GM19324 (cell line): ENCODE results near the gene STX16.

ENCODE experiments used
- ATAC-seq: cut with Tn5 transposase; IDR thresholded peaks from one replicate; pipeline ENCODE4 v1.9.1; 2021; ENCODE audit warnings: mild to moderate bottlenecking, moderate library complexity; ENCODE audit not compliant: unreplicated experiment, low FRiP score

STX16 gene

DNA sequence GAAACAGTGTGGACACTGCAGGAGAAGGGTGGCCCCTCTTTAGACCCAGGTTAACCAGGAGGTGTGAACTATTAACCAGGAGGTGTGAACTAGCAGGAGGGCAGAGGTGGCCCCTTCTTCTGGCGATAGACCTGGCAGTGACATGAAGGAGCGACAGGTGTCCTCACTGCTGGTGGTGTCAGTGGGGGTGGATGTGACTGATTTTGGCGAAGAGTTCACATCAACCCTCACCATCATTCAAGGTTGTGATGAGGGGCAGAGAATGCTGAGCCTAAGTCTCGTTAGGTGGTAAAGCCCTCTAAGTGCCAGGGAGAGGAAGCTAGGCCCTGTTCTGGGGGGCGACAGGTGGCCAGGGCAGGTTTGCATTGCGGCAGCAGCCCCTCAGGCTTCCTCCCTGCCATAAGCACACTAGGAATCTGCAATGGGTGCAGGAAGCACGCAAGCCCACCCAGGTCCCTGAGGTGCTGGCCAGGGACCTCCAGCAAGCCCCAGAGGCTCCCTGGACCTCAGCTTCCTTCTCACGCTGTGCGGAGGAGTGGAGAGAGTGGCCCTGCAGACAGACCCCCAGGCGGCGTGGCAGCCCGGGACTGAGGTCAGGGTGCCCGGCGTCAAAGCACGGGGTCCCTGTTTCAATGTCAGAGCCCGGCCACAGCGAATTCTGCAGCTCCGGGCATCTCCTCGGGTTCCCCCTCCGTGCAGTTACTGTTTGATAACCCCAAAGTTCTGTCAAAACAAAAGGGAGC lies 55.2 kb downstream of the STX16 start:
- ATAC-seq = no peak

DNA sequence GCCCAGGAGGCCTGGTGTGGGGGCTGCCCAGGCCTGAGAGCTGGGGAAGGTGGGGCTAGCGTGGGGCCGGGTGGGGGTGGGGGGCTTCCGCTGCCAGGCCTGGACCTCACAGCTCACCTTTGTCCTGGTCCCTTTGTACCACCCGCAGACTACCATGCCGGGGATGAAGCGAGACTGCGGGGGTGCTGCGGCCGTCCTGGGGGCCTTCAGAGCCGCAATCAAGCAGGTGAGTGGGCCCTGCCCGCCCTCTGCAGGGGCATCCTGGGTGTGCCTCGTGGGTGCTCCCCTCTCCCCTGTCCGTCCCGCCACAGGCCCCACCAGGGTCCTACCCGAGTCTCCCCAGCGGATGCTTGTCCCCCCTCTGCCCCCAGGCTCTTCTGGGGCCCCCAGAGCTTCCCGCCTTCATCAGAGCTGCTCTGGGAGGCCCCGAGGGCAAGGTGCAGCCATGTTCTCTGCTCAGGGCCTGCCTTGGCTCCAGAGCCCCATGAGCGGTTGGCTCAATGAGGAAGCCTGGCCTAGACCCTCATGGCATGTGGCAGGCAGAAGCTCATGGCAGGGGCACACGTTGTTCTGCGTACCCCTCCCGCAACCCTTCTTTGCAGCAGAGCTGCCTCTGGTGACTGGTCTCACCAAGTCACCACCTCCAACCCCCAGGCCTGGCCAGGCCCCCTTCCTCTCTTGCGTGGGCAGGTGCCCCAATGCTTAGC lies 56.0 kb downstream of the STX16 start:
- ATAC-seq = no peak

DNA sequence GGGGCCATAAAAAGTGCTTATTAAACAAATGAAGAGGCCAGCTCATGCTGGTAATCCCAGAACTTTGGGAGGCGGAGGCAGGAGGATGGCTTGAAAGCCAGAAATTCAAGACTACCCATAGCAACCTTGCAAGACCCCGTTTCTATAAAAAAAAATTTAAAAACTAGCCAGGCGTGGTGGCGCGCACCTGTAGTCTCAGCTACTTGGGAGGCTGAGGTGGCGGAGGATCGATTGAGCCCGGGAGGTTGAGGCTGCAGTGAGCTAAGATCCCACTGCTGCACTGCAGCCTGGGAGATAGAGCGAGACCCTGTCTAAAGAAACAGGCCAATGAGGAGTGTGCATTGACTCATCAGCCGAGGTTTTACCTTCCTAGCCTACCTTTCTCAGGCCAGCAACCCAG lies 56.7 kb downstream of the STX16 start:
- no peak for ATAC-seq

DNA sequence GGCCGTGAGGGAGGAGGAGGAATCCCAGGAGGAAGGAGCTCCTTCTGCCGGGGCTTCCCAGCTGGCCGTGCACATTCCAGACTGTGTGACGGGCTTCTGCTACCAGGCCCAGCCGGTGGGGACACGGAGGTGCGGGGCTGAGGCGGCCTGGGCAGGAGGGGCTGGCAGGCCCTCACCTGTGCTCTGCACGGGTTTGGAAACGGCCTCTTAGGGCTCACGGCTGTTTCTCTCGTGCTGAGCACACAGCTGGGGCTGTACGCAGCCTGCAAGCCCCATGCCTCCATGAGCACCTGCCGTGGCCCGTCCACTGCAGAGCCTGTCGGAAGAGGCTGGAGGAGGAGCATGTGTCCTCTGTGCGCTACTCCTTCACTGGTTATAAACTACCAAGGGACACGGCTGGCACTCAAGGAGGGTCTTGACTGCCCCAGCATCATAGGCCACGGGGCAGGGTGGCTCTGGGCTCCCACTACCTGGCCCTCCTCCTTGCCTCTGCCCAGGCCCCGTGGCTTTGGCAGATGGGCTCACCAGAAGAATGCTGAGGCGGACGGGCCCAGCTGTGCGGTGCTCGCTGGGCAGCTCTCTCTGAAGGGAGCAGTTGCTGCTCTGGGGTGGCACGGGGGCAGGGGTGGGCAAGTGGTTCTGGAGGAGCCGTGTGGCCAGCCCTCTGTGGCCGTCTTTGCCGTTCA lies 57.3 kb downstream of the STX16 start:
- no peak for ATAC-seq

DNA sequence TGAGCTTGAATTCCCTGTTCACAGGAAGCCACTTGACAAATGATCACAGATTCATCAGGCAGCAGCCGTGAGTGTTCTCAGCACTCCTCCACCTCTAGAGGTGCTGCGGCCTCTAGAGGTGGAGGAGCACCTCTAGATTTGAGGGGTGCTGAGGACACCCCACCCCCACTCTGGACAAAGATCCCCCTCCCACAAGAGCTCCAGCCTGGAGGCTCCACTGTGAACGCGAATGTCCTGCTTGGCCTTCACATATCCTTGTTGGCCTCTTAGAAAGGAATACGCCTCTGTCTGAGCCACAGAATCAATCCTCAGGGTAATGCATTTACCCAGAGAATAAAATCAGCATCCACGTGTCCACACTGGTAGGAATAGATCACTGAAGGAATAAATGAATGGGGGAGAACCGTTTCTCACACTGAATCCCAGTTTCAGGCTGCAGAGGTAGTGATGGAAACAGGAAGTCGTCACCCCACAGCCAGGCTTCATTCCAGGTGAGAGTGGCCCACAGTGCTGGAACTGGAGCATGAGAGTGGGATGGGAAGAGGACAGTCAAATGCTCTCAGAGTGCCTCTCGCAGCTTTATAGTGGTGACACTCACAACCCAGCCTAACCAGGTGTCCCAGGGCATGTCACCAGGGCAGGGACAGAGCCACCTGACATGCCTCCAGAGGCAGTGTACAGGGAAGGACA lies 58.1 kb downstream of the STX16 start:
- no peak for ATAC-seq

DNA sequence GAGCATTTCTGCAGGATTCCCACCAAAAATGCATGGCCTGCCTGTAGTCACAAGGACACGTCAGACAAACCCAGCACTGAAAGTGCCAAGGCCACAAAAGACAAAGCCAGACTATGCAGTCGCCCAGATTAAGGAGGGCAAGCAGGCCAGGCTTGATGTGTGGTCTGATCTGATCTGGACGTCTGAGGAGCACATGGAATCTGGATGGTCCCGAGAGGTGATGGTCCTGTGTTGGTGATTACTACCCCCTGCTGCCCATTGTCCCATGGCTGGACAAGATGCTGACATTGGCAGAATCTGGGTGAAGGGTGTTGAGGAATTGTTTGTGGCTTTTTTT lies 58.6 kb downstream of the STX16 start:
- no peak for ATAC-seq

DNA sequence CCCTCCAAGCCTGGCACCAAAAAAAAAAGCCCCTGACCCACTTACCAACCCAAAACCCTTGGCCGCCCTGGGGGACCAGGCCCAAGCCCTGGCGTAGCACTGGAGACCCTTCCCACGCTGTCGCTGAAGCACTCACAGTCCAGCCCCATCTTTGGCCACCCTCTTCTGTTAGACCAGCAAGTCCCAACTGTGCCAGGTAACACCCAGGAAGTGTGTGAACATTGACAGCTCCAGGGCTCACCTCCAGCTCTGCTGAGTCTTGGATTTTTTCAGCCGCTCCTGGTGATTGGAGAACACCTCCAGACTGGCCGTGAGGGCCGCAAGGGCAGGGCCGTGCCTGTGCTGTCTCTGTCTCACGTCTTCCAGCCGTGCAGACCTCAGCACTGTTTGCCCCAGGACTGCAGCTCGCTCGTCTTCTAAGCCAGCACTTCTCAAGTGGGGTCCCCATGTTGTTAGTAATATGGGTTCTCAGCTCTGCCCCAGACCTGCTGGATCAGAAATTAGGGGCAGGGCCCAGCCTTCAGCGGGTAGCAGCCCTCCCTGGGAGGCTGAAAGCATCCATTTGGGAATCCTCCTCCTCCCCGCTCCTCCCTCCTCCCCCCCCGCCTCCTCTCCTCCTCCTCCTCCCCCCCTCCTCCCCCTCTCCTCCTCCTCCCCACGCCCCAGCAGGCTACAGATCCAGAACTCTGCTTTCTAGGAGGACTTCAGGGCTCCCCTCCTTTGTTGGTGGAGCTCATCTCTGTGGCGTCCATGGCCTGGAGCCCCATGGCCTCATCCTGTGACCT lies 59.6 kb downstream of the STX16 start:
- no peak for ATAC-seq

DNA sequence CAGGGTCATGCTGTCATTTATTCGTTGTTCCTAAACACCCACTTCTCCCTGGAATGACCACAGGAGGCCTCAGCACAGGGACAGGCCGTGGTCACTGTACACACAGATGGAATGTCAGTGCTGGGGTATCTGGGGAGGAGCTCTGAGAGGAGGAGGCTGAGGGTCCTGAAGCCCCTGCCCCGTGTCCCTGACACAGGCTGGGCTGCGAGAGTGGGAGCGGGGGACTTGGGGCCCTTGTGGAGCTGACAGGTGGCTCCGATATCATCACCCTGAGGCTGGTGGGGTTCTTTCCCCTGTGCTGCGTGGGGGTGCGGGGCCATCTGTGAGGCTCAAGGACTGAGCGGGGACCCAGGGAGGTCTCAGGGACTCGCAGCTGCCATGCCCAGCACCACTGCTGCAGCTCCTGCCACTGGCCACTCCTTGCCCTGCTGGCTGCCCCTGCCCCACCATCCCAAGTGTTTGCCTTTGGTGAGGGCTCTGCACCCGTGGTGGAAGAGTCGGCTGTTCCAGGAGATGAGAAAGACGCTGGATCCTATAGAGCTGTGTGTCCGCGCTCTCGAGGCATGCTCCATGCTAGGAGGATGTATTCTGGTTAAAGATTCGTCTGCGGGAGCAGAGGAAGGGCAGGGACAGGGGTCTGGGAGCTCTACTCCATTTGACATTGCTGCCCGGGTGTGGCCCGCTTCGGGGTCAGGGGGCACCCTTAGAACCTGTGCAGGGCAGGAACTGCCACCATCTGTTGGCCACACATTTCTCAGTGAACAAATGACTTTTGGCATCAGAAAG lies 60.4 kb downstream of the STX16 start:
- ATAC-seq = no peak

DNA sequence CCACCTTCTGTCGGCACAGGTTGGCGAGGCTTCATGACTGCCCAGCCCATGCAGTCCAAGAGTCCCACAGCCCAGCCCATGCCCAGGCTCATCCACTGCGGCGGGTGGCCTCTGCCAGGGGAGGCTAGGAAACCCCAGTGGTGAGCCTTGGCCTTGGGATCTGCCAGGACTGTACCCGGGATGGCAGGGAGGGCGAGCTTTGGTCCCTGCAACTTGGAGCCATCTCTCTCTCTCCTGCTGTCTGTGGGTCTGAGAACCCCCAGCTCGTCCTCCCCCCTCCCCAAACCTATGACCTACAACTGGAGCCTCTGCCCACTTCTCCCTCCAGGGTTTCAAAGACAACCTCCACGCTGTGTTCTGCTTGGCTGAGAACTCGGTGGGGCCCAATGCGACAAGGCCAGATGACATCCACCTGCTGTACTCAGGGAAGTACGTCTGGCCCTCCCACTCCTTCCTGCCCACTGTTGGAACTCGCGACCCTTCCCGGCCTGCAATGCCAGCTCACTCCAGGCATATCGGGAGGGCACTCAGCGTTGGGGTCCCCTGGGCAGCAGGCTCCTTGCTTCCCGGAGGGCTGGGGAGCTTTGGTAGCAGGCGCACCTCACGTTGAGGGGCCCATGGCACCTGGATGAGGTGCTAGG lies 61.2 kb downstream of the STX16 start:
- no peak for ATAC-seq

DNA sequence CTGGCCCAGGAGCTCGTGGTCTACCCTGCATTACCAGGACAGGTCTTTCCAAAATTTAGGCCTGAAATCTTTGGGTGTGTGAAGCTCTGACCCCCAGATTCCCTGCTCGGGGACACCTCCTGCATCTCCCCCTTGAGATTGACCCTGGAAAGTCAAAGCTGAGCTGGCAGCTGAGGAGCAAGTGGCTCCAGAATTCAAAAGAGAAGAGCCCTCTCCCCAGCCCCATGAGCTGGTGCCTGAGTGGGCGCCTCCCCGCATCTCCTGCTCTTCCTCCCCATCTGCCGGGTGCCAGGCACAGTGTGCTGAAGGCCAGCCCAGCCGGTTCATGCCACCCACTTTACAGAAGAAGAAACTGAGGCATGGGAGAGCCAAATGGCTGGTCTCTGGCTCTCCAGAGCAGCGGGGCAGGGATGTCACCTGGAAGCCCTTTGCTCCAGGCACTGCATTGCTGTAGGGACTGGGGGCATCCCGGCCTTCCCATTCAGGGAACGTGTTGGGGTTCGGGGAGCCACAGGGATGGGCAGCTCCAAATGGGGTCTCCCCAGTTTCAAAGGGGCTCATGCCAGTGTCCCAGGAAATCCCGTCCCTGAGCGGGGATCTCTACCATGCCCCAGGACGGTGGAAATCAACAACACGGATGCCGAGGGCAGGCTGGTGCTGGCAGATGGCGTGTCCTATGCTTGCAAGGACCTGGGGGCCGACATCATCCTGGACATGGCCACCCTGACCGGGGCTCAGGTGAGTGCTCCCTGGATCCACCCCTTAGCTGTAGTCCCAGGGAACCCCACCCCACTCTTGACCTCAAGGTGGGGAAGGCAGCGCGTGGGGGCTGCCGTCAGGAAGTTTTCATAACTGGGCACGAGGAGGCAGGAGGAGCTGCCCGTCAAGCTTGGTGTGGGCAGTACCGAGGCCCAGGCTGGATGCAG lies 62.0 kb downstream of the STX16 start:
- ATAC-seq = no peak

DNA sequence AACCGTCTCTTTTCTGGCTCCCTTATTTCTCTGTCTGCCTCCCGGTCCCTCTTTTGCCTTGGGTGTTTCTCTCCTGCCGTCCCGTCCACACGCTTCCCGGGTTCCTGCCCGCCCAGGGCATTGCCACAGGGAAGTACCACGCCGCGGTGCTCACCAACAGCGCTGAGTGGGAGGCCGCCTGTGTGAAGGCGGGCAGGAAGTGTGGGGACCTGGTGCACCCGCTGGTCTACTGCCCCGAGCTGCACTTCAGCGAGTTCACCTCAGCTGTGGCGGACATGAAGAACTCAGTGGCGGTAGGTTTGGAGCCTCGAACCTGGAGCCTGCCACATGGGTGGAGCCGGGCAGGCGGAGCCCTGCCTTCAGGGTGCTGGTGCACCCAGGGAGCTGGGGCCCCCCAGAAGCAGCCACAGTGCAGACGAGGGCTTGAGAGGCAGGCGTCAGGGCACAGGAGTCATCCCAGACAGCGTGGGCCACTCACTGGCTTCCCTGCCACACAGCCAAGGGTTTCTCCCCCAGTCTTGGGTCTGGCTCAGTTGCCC lies 62.8 kb downstream of the STX16 start:
- ATAC-seq = no peak

DNA sequence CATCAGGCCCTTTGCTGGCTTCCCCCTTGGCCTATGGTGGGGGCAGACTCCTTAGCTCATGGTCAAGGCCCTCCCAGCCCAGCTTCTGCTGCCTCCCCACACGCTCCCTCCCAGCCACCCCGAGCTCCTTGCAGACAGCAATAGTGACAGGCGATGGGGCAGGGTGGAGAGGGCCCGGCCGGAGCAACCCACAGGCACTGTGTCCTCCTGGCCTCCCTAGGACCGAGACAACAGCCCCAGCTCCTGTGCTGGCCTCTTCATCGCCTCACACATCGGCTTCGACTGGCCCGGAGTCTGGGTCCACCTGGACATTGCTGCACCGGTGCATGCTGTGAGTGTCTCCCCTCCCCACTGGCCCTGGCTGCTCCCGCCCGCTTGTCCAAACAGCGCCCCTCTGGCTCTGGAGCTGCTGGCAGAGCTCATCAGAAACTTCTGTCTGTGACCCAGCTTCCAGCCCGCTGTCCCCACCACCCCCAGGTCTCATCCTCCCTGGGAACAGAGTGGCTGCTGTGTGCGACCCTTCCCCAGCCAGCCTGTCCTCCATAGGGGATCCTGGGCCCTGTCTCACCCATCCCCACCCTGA lies 63.3 kb downstream of the STX16 start:
- no peak for ATAC-seq

DNA sequence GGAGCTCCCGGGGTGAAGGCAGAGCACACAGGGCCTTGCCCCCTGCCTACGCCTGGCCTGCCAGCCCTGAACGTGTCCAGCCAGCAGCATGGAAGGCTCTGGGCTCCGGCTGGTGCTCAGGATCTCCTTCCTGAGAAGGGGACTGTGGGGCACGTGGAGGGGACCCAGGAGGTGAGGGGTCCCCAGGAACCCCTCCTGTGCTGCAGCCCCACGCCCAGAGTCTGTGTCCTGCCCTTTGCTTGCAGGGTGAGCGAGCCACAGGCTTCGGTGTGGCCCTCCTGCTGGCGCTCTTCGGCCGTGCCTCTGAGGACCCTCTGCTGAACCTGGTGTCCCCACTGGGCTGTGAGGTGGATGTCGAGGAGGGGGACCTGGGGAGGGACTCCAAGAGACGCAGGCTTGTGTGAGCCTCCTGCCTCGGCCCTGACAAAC lies 63.9 kb downstream of the STX16 start:
- no peak for ATAC-seq

DNA sequence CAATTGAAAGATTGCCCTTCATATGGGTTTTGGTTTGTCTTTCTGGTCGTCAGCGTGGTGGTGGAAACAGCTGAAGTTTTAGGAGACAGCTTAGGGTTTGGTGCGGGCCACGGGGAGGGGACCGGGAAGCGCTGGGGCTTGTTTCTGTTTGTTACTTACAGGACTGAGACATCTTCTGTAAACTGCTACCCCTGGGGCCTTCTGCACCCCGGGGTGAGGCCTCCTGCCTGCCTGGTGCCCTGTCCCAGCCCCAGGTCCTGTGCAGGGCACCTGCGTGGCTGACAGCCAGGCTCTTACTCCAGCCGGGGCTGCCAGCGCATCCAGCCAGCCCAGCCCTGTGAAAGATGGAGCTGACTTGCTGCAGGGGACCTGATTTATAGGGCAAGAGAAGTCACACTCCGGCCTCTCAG lies 64.3 kb downstream of the STX16 start:
- no peak for ATAC-seq

DNA sequence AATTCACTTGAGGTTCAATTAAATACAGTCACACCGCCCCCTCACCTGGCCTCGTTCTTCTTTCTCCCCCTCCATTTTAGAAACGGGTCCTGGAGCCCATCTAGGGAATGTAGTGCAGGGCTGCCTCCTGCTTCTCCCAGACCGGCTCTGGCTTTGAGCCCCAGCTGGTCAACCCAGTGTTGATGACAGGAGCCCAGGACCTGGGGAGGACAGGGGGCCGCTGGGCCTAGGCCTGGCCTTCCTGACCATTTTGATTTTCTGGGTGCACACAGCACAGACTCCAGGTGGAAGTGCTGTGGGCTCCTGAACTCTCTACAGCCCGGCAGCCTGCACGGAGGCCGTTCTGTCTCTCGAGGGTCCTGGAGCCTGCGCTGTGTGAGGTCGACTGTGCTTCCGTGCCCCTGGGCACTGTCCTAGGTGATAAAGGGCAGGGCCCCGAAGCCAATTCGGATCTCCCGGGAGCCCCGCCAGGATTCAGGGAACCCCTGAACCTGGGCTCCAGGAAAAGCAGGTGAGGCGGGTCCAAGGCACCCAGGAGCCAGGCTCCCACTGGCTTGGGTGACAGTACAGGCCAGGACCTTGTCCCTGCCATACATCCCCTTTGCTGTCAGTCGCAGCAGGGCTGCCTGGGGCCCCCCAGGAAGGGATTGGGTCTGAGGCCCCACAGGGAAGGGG lies 64.9 kb downstream of the STX16 start:
- ATAC-seq = no peak

DNA sequence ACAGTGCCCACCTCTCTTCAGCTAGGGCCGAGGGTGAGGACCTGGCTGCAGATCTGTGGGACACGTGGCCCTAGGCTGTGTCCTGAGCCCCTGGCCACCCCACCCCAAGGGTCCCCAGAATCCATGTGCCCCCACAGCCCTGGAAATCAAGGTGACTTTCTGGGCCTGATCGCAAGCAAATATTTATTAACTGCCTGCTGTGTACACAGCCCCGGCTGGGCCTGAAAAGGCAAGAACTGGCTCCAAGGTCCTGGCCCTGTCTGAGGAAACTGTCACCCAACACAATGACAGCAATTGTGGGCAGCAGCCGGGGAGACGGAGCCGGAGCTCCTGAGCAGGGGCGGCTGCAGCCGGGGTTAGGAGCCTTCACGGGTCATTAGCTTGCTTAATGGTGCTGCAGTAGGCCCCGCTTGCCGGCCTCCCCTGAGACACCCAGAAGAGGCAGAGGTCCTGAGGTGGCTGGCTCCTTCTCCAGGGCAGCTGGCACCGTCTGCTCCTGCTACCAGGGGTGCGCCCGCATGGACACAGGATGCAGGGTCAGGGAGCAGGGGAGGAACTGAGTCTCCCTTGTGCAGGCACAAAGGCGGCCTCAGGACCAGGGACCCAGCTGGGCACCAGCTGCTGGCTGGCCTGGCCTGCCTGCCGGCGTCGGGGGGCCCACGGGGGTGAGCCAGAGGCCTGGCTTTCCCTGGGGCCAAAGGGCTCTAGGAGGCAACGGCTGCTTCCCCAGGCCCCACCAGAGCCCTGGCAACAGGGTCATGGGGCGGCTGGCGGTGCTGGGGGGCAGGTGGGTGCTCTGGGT lies 65.6 kb downstream of the STX16 start:
- no peak for ATAC-seq
